ENCODE measurements around the gene C2orf42. TPM values are rescaled to one million over a fixed set of nuclear protein-coding genes. Genes with fewer than 3 reads are reported as not detected.
"Not testable (repeated sequence)": the region's sequence is repeated elsewhere in the genome, so short reads cannot be mapped to it uniquely, and the experiment has no call there.

The C2orf42 gene
- total and polyA plus RNA-seq, 2 donors from 2014 or later = 11.8 to 20.0 TPM

DNA sequence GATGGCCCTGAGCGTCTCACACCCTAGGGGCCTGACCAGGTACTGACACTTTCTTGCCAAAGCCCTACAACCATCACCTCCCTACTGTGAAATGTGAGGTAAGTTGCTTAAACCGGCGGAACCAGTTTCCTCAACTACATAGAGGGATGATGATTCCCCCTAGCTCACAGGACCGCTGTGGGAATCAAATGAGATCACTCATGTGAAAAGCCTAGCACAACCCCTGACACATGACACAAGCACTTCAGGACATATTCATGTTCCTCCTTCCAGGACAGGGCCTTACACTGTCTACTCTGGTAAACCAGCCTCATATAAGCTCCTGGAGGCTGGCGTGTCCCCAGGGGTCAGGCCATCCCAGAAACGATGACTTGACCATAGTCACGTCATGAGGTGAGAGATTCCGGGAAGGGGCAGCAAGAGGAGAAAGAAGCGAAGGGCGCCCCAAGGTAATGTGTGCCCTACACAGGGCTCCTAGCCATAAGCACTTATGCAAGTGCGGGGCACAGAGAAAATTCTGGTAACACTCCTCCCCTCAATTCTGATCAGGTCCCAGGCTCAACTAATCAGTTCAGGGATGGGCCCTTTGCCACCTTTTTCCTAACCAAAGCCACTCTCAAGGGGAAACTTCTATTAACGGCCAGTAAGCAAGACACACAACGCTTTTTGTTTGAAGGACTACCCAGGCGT, 49.5 kb downstream of the C2orf42 start:
- H3K9me3 ChIP-seq (ENCODE audit: control insufficient read depth in 2 of 3, insufficient read depth in 1 of 3, low read length in 3 of 3) = no peaks in the 10 kb centered on the region
- no peaks in the 10 kb centered on the region for H3K36me3 ChIP-seq (ENCODE audit: control insufficient read depth in 2 of 3, insufficient read depth in 3 of 3, low read length in 3 of 3)
- TF ChIP-seq, protein P1, sequence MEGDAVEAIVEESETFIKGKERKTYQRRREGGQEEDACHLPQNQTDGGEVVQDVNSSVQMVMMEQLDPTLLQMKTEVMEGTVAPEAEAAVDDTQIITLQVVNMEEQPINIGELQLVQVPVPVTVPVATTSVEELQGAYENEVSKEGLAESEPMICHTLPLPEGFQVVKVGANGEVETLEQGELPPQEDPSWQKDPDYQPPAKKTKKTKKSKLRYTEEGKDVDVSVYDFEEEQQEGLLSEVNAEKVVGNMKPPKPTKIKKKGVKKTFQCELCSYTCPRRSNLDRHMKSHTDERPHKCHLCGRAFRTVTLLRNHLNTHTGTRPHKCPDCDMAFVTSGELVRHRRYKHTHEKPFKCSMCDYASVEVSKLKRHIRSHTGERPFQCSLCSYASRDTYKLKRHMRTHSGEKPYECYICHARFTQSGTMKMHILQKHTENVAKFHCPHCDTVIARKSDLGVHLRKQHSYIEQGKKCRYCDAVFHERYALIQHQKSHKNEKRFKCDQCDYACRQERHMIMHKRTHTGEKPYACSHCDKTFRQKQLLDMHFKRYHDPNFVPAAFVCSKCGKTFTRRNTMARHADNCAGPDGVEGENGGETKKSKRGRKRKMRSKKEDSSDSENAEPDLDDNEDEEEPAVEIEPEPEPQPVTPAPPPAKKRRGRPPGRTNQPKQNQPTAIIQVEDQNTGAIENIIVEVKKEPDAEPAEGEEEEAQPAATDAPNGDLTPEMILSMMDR (IDR thresholded peaks at IDR 0.05; ENCODE audit: borderline replicate concordance, extremely low read depth, insufficient read depth) = peak; percentile 13
- H3K27me3 ChIP-seq (ENCODE audit: control insufficient read depth, insufficient read depth, low read length) = no peaks in the 10 kb centered on the region
- intact Hi-C loops (cut with DNase I) = loop anchor here (10.0 kb wide), 1 partner anchor 237 kb away; no protein-coding TSS in a partner anchor
- H3K27ac ChIP-seq (ENCODE audit: low read depth in 2 of 2, low read length in 2 of 2) = peak overlapping the region; percentile 99
- FAIRE-seq (no peak), DNase-seq (peak; percentile 82 to 95 (median 90))
- H3K4me3 ChIP-seq (ENCODE audit: low read length in 3 of 3) = peak overlapping the region; percentile 57 to 67 (median 64)
- H3K4me1 ChIP-seq (ENCODE audit: control insufficient read depth in 2 of 3, insufficient read depth in 2 of 3, low read depth in 1 of 3, low read length in 3 of 3) = peaks cover 11 to 19% (median 15%) of the 10 kb centered on the region in 3 donors
- H3K9ac ChIP-seq (ENCODE audit: low read length in 3 of 3) = peak overlapping the region; percentile 64 to 98 (median 69)

DNA sequence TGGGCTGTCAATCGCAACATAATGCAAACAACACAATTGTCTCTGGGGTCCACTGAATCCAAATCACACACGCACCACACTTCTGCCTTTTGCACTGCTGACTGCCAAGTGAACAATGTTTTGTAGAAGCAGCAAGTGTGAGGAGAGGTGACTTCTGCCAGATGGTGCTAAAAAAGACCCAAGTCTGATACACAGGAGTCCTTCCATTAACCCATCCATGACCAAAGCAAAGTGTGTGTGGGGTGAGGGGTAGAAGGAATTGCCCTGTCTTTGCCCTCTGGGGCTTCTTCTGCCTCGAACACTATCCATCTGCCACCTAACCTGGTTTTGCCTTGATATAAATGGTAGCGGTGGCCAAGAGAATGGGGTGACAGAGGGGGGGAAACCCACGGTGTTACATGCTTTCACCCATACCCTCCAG, 50.0 kb downstream of the C2orf42 start:
- H3K4me1 ChIP-seq (ENCODE audit: control insufficient read depth in 2 of 3, insufficient read depth in 2 of 3, low read depth in 1 of 3, low read length in 3 of 3) = peaks cover 11 to 21% (median 15%) of the 10 kb centered on the region in 3 donors
- peak overlapping the region in 2 of 3 donors; percentile 69 to 98 for H3K9ac ChIP-seq (ENCODE audit: low read length in 3 of 3)
- peak overlapping the region; percentile 99 for H3K27ac ChIP-seq (ENCODE audit: low read depth in 2 of 2, low read length in 2 of 2)
- no peaks in the 10 kb centered on the region for H3K36me3 ChIP-seq (ENCODE audit: control insufficient read depth in 2 of 3, insufficient read depth in 3 of 3, low read length in 3 of 3)
- H3K9me3 ChIP-seq (ENCODE audit: control insufficient read depth in 2 of 3, insufficient read depth in 1 of 3, low read length in 3 of 3) = no peaks in the 10 kb centered on the region
- no peaks in the 10 kb centered on the region for H3K27me3 ChIP-seq (ENCODE audit: control insufficient read depth, insufficient read depth, low read length)
- FAIRE-seq (no peak), DNase-seq (no peak)
- peak overlapping the region in 1 of 3 donors; percentile 64 for H3K4me3 ChIP-seq (ENCODE audit: low read length in 3 of 3)
- TF ChIP-seq, protein P1 (IDR thresholded peaks at IDR 0.05; ENCODE audit: borderline replicate concordance, extremely low read depth, insufficient read depth) = no peak
- intact Hi-C loops (cut with DNase I) = loop anchor here (10.0 kb wide), 1 partner anchor 236 kb away; no protein-coding TSS in a partner anchor

DNA sequence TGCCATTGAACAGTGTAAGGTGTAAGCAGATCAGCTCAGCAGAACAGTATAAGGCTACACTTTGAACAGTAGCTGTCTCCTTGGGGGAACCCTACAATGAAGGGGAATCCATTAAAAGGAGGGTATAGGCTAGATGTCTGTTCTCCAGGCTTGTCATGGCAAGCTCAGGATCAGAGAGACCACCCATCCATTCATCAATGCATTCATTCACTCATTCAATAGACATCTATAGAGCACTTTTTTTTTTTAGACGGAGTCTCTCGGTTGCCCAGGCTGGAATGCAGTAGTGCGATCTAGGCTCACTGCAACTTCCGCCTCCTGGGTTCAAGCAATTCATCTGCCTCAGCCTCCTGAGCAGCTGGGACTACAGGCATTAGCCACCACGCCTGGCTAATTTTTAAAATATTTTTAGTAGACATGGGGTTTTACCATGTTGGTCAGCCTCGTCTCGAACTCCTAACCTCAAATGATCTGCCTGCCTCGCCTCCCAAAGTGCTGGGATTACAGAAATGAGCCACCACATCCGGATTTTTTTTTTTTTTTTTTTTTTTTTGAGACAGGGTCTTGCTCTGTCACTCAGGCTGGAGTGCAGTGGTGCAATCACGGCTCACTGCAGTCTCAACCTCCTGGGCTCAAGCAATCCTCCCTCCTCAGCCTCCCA, 56.4 kb downstream of the C2orf42 start:
- H3K4me3 ChIP-seq (ENCODE audit: low read length in 3 of 3); FAIRE-seq; intact Hi-C loops (cut with DNase I); H3K9me3 ChIP-seq (ENCODE audit: control insufficient read depth in 2 of 3, insufficient read depth in 1 of 3, low read length in 3 of 3); H3K36me3 ChIP-seq (ENCODE audit: control insufficient read depth in 2 of 3, insufficient read depth in 3 of 3, low read length in 3 of 3); H3K27me3 ChIP-seq (ENCODE audit: control insufficient read depth, insufficient read depth, low read length); H3K9ac ChIP-seq (ENCODE audit: low read length in 3 of 3); H3K27ac ChIP-seq (ENCODE audit: low read depth in 2 of 2, low read length in 2 of 2); DNase-seq: not testable (repeated sequence)
- H3K4me1 ChIP-seq (ENCODE audit: control insufficient read depth in 2 of 3, insufficient read depth in 2 of 3, low read depth in 1 of 3, low read length in 3 of 3) = peaks cover 5 to 24% (median 12%) of the 10 kb centered on the region in 3 donors

Measured in kidney (tissue), 14 donors.